Esophagus mucosa (tissue), 1 donor: ENCODE data around the gene AP4S1. TPM values are rescaled to one million over a fixed set of nuclear protein-coding genes. Genes with fewer than 3 reads are reported as not detected.
"Not testable (repeated sequence)": the region's sequence is repeated elsewhere in the genome, so short reads cannot be mapped to it uniquely, and the experiment has no call there.

Source experiments
- ATAC-seq: fragments of 200-7000 bp; cut with Tn5 transposase; one replicate; pipeline ENCODE4 v1.9.1; 2020
- total RNA-seq: library from RNA; stranded (reverse); gene quantifications from one replicate; pipeline ENCODE4 v1.2.4, GENCODE V29; 2023
- donor health status: DM: yes; HTN: yes; CAD: no.

AP4S1 gene
- total RNA-seq, 1 donor from 2014 or later = 5.1 TPM

GRCh38 chr14:31045501-31046080 is 20.1 kb downstream of the AP4S1 start:
- ATAC-seq = no peak

- peak; percentile 63 for ATAC-seq
Observed at GRCh38 chr14:31047503-31047902, 22.1 kb downstream of the AP4S1 start.

- ATAC-seq = no peak
Observed at GRCh38 chr14:31051023-31051422, 25.6 kb downstream of the AP4S1 start.

- ATAC-seq = no peak
Observed at GRCh38 chr14:31051511-31051910, 26.1 kb downstream of the AP4S1 start.

- ATAC-seq = not testable (repeated sequence)
Observed at GRCh38 chr14:31052905-31053586, 27.6 kb downstream of the AP4S1 start.

GRCh38 chr14:31057035-31057434 is 31.6 kb downstream of the AP4S1 start:
- peak; percentile 60 for ATAC-seq

- no peak for ATAC-seq
Observed at GRCh38 chr14:31057701-31058364, 32.4 kb downstream of the AP4S1 start.

- ATAC-seq = peak; percentile 35
Observed at GRCh38 chr14:31059152-31059924, 33.9 kb downstream of the AP4S1 start.

- peak; percentile 54 for ATAC-seq
Observed at GRCh38 chr14:31060253-31060875, 34.9 kb downstream of the AP4S1 start.

- not testable (repeated sequence) for ATAC-seq
Observed at GRCh38 chr14:31062908-31063307, 37.5 kb downstream of the AP4S1 start.

- ATAC-seq = no peak
Observed at GRCh38 chr14:31068235-31068634, 42.8 kb downstream of the AP4S1 start.

GRCh38 chr14:31069343-31069742 is 43.9 kb downstream of the AP4S1 start:
- no peak for ATAC-seq

GRCh38 chr14:31070431-31070830 is 45.0 kb downstream of the AP4S1 start:
- no peak for ATAC-seq

GRCh38 chr14:31071151-31071550 is 45.7 kb downstream of the AP4S1 start:
- ATAC-seq = no peak

- no peak for ATAC-seq
Observed at GRCh38 chr14:31075144-31075543, 49.7 kb downstream of the AP4S1 start.

- ATAC-seq = no peak
Observed at GRCh38 chr14:31078766-31079165, 53.3 kb downstream of the AP4S1 start.

GRCh38 chr14:31080056-31080455 is 54.6 kb downstream of the AP4S1 start:
- no peak for ATAC-seq

GRCh38 chr14:31080484-31080883 is 55.0 kb downstream of the AP4S1 start:
- ATAC-seq = no peak

GRCh38 chr14:31083781-31084180 is 58.3 kb downstream of the AP4S1 start:
- ATAC-seq = no peak

GRCh38 chr14:31084385-31084784 is 58.9 kb downstream of the AP4S1 start:
- no peak for ATAC-seq

- no peak for ATAC-seq
Observed at GRCh38 chr14:31085027-31085426, 59.6 kb downstream of the AP4S1 start.

GRCh38 chr14:31086466-31086865 is 61.0 kb downstream of the AP4S1 start:
- ATAC-seq = not testable (repeated sequence)
